Measurements from ENCODE around the gene RORC.

RORC gene

DNA sequence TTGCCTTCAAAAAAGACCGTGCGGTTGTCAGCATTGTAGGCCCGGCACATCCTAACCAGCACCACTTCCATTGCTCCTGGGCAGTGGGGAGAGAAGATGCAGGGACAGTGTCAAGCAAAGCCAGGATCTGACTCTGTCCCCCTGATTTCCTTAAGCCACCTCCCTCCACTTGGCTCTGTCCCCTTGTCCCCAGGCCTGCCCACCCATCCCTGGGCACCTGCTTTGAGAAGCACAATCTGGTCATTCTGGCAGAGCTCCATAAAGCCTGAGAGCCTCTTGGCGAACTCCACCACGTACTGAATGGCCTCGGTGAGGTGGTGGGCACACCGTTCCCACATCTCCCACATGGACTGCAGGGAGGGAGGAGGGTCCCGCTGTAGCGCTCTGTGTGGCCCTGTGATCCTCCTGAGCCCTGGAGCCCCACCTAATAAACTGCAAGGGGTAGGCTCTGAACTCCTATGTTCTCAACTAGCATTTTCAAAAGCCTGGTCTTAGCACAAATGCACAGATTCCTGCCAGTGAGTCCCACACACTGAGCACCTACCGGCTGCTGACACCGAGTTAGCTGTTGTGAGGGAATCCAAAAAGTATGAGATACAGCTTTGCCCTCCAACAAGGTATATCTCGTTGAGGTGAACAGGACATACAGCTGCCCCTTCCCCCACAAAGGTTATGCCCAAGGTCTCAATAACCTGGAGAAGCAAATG is 18.2 kb downstream of the RORC start:
- H3K4me3 ChIP-seq (ENCODE audit: low read length): no peak overlapping the region
- no peak for DNase-seq (ENCODE audit: low read depth, low spot score)

DNA sequence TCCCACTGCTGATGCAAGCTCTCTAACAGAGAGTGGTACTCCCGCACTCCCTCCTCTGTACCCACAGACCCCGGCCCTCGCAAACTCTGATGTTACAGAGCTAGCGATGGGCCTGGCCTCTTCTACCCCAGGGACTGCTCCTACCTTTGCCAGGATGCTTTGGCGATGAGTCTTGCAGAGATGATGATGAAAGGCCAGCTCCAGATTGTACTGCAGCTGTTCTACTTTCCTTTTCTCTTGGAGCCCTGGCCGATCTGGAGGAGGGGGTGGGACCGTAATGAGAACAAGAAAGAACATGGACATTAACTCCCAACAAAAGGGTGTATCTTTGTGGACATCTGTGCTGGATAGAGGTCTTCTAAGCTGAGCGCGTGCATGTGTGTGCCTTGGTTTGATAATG is 20.4 kb downstream of the RORC start:
- no peak overlapping the region for H3K4me3 ChIP-seq (ENCODE audit: low read length)
- no peak for DNase-seq (ENCODE audit: low read depth, low spot score)

GRCh38 chr1:151809985-151810556 is 21.5 kb downstream of the RORC start:
- no peak overlapping the region for H3K4me3 ChIP-seq (ENCODE audit: low read length)
- DNase-seq (ENCODE audit: low read depth, low spot score): no peak

GRCh38 chr1:151809290-151809984 is 22.2 kb downstream of the RORC start:
- no peak overlapping the region for H3K4me3 ChIP-seq (ENCODE audit: low read length)
- no peak for DNase-seq (ENCODE audit: low read depth, low spot score)

- no peak overlapping the region for H3K4me3 ChIP-seq (ENCODE audit: low read length)
Measured at GRCh38 chr1:151807766-151808165, 23.8 kb downstream of the RORC start.

DNA sequence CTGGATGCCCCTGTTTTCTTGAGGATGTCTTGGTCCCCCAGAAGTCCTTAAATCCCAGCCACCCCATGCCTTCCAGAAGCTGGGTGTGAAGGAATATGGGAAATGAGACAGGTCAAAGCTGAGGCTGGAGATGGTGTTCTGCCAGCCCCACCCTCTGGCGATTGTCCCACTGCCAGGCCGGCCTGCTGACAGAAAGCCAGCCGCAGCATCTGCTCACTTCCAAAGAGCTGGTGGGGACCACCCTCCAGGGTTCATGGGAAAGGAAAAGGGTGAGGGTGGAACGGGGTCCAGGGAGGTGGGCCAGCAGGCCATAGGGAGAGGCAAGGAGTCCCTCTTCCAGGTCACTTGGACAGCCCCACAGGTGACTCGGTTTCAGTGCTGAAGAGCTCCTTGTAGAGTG is 24.5 kb downstream of the RORC start:
- no peak overlapping the region for H3K4me3 ChIP-seq (ENCODE audit: low read length)
- no peak for DNase-seq (ENCODE audit: low read depth, low spot score)

More at GRCh38 chr1:151807766-151808165, 23.8 kb downstream of the RORC start:
- DNase-seq (ENCODE audit: low read depth, low spot score): no peak

GRCh38 chr1:151806170-151806569 is 25.4 kb downstream of the RORC start:
- H3K4me3 ChIP-seq (ENCODE audit: low read length): no peak overlapping the region

DNA sequence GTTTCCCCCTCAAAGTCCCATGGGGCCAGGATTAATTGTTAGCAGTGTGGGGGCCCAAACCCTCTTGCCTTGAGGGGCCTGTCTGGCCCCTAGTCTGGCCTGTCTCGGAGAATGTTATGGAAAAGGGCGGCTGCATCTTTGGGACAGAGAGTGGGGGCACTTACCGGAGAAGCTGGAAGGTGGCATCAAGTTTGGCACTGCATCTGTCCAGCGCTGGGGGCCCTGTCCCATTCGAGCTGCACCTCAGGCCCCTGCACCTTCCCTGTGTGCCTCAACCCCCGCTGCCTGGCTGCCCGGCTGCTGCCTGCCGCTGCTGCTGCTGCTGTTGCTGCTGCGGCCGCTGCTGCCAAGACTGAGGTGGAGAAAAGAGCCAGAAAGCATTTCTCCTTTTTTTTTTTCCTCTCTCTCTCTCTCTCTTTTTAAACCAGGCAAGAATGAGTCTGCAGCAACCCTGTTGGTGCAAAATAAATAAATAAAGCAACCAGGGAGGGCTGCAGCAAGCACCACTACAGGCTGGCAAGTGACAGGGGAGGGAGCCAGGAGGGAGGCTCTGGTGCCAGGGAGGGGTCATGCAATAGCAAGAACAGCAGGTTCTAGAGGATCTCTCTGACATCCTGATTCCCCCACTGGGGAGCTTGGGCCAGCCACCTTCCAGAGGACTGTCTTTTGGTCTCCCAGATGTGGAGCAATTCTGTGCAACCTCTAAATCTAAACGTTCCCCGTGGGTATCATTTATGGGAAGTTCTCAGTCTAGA is 26.4 kb downstream of the RORC start, which contains the start of gene LINGO4:
TSS of gene LINGO4 (minus strand) at position 354 of the 755 bp plus-strand sequence. CDS start 2,715 bp downstream, outside the sequence.
- no peak within 1 kb of the TSS for H3K4me3 ChIP-seq (ENCODE audit: low read length)
- DNase-seq (ENCODE audit: low read depth, low spot score): no peak

More at GRCh38 chr1:151806170-151806569, 25.4 kb downstream of the RORC start:
- no peak for DNase-seq (ENCODE audit: low read depth, low spot score)

DNA sequence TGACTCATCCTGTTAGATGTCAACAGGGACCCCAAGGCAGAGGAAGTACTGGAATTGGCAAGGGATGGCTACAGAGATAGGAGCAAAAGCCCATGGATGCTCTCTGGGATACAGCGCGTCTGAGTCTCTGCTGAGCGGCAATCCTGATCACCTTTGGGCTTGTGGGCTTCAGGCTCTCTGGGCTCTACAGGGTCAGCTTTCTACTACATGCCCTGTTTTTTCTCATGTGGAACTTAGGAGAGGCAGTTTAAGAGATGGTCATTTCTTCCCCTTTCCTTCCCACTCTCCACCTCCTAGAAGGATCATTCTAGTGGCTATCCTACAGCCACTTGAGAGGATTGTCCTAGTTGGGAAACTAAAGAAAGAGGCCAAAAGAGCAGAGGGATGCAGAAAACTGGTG is 27.7 kb downstream of the RORC start:
- no peak overlapping the region for H3K4me3 ChIP-seq (ENCODE audit: low read length)
- no peak for DNase-seq (ENCODE audit: low read depth, low spot score)

GRCh38 chr1:151803164-151803563 is 28.4 kb downstream of the RORC start:
- DNase-seq (ENCODE audit: low read depth, low spot score): no peak
- no peak overlapping the region for H3K4me3 ChIP-seq (ENCODE audit: low read length)

DNA sequence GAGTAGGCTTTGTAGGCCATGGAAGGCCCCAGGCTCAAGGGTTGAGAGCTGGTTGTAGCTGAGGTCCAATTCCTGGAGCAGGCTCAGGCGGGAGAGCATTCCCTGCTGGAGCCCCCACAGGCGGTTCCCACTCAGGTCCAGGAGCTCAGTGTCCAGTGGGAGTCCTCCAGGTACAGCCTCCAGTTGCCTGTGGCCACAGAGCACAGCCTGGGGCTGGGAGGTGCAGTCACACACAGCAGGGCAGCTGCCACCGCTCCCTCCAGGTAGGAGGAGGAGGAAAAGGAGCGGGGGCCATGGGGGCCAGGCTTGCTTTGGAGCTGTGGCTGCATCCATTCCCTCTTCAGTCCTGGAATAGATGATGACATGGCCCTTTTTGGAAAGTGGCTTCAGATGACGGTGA is 29.2 kb downstream of the RORC start:
- no peak overlapping the region for H3K4me3 ChIP-seq (ENCODE audit: low read length)
- DNase-seq (ENCODE audit: low read depth, low spot score): no peak

- no peak for DNase-seq (ENCODE audit: low read depth, low spot score)
- H3K4me3 ChIP-seq (ENCODE audit: low read length): no peak overlapping the region
Measured at GRCh38 chr1:151801846-151802245, 29.8 kb downstream of the RORC start.

GRCh38 chr1:151801310-151801820 is 30.2 kb downstream of the RORC start:
- no peak for DNase-seq (ENCODE audit: low read depth, low spot score)
- no peak overlapping the region for H3K4me3 ChIP-seq (ENCODE audit: low read length)

DNA sequence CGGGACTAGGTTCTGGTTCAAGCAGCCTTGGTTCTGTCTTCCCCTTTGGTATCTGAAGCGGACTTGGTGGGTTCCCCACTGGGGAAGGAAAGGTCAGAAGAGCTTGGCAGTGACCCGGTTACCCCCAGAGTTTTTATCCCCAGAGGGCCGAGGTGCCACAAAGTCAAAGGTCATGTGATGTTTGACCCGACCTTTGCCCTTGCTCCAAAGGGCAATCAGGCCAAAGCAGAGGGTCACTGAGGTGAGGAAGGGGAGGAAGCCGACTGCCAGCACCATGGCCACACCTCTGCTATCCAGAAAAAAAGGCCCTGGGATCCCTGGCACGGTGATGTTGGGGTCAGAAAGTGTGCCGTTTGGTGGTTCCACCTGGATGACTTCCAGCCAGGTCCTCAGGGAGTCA is 30.8 kb downstream of the RORC start:
- DNase-seq (ENCODE audit: low read depth, low spot score): no peak
- no peak overlapping the region for H3K4me3 ChIP-seq (ENCODE audit: low read length)

GRCh38 chr1:151799179-151800022 is 32.2 kb downstream of the RORC start:
- H3K4me3 ChIP-seq (ENCODE audit: low read length): no peak overlapping the region
- no peak for DNase-seq (ENCODE audit: low read depth, low spot score)

GRCh38 chr1:151798571-151798970 is 33.0 kb downstream of the RORC start:
- no peak overlapping the region for H3K4me3 ChIP-seq (ENCODE audit: low read length)

DNA sequence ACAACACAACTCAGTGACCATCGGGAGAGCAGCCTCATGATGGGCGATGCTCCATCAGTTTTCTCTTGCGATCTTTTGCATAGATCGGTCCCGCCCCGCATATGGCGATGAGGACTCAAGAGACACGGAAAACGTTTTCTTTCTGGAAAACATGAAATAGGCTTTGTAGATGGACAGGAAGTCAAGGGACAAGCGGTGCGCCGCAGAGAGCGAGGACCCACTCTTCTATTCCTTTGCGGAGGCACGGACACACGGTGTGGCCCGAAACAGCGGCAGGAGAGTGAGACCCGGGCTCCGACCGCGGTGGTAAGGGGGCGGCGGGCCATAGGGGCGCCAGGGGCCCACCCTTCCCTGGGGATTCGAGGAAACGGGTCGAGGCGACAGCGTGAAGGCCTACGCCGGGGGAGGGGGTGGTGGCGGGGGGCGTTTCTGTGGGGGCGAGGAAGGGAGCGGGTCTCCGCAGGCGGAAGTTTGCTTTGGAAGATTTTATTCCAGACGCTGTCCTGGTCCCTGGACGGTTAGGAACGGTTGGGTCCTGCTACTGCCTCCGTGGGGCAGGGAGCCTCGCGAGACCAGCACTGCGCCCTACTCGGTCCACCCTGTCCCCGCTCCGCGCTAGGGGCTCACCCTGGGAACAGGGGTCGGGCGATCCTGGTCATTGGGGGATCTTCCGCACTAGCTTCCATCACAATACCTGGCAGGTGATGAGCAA is 40.5 kb downstream of the RORC start:
- no peak for DNase-seq (ENCODE audit: low read depth, low spot score)
- H3K4me3 ChIP-seq (ENCODE audit: low read length): peak overlapping the region; percentile 75

More at GRCh38 chr1:151798571-151798970, 33.0 kb downstream of the RORC start:
- no peak for DNase-seq (ENCODE audit: low read depth, low spot score)
